Stimulated activated CD4-positive, alpha-beta T cell treated with anti-CD3 and anti-CD28 coated beads, Interleukin-1b, Interleukin-23, amount 100 ng/mL, for 1 hour (primary cell): ENCODE data around the gene KCNH1.

Experiments
- DNase-seq, 2 donors: peaks; one replicate each; pipeline ENCODE4 v3.0.0-alpha.2; 2020; ENCODE audit warnings: low read depth in 2 of 2

The KCNH1 gene

GRCh38 chr1:210857705-210858104 is 276.2 kb downstream of the KCNH1 start:
- no peak for DNase-seq

- DNase-seq: no peak
Observed at GRCh38 chr1:210857146-210857663, 276.7 kb downstream of the KCNH1 start.

DNA sequence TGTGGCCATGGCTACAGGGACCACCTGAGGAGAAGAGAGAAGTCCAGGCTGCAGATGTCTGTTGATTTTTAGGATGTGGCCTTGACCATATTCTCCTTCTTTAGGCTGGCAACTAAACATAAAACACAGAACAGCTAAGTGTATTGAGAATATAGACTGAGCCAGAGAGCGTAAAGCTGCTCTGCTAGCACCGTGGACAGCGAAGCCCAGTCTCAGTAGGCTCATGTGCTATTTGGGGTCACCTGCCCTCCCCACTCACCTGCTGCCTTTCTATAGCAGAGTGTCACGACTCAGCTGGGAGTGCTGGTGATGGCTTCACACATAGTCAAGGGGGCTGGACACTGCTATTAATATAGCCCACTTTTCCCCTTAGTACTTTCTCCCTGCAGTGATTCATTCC is 278.5 kb downstream of the KCNH1 start:
- DNase-seq: no peak

GRCh38 chr1:210853276-210853675 is 280.7 kb downstream of the KCNH1 start:
- DNase-seq: no peak

- no peak for DNase-seq
Observed at GRCh38 chr1:210850556-210850955, 283.4 kb downstream of the KCNH1 start.

- no peak for DNase-seq
Observed at GRCh38 chr1:210848474-210848873, 285.5 kb downstream of the KCNH1 start.

DNA sequence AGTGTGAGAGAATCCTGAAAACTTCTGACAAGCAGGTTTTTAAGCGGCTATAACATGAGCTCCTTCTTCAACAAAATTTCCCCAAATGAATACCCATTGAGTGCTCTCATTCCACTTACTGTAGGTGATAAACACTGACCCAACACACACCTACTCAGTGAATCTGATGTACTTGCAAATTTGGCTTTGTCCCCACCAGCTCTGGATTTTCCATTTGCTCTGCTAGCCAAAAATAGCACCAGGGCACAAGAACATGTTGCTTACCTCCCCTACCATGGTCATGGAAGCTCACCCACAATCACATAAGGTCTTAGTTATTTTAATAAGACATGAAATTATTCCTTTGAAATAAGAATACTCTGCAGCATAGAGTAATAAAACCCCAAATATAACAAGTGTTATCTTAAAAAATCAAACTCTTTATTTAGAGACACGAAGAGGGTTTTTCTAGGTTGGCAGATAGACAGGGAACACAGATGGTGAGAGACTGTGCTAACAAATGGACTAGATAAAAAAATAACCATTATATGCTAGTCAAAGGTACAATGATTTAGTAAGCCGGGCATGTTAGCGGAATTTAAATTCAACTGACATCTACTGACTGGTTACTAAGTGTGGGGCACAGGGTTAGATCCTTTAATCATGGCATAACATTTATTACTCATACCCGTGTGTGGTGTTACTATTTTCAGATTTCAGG is 291.9 kb downstream of the KCNH1 start:
- no peak for DNase-seq

GRCh38 chr1:210830034-210831028 is 303.6 kb downstream of the KCNH1 start:
- no peak for DNase-seq

GRCh38 chr1:210828996-210829596 is 304.9 kb downstream of the KCNH1 start:
- no peak for DNase-seq

DNA sequence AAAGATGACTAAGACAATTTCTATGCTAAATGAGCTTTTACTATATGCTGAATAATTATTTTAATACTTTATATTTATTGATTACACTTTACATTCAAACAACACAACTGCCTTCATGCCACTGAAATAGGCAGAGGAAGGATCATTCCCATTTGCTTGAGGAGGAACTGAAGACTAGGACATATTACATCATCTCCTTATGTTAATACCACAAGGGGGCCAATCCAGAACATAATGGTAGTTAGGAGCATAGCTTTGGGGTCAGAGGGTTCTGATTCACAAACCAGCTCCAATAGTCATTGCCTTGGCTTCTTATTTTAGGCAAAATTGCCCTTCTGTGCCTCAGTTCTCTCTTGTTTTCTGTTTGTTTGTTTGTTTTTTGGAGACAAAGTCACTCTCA is 306.5 kb downstream of the KCNH1 start:
- DNase-seq: no peak

DNA sequence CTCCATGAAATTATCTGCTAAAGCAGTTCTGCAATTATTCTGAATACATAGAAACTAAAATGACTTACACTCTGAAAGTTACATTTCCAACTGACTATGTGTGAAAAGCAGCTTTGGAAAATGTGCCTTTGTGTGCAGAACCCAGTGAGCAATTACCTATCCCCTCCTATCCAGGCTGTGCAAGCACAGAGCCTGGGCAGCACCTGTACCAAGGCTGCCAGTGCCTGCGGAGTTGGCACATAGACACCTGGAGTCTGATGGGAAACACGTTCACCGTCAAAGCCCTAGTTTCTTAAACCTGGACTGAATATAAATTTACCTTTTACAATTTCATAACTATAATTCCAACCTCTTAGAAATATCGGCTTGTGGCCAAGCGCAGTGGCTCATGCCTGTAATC is 307.3 kb downstream of the KCNH1 start:
- no peak for DNase-seq

- DNase-seq: no peak
Observed at GRCh38 chr1:210822932-210823331, 311.0 kb downstream of the KCNH1 start.

DNA sequence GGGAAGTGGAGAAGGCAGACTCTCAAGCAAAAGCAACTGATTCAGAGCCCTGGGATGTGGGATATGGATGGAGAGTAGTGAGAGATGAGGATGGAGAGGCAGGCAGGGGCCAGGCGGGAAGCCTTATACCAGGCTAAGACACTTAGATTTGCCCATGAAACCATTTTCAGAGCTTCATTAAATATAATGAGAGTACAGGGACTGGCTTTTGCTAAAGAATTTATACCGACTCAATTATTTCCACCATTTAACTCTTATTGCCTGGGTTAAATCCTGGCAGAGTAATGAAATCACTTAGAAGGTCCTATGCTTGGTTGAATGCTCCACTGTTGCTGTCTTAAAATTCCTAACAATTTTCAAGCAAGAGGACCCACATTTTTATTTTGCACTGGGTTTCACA is 311.7 kb downstream of the KCNH1 start:
- no peak for DNase-seq

- no peak for DNase-seq
Observed at GRCh38 chr1:210821615-210822014, 312.3 kb downstream of the KCNH1 start.

GRCh38 chr1:210819266-210819665 is 314.7 kb downstream of the KCNH1 start:
- no peak for DNase-seq

DNA sequence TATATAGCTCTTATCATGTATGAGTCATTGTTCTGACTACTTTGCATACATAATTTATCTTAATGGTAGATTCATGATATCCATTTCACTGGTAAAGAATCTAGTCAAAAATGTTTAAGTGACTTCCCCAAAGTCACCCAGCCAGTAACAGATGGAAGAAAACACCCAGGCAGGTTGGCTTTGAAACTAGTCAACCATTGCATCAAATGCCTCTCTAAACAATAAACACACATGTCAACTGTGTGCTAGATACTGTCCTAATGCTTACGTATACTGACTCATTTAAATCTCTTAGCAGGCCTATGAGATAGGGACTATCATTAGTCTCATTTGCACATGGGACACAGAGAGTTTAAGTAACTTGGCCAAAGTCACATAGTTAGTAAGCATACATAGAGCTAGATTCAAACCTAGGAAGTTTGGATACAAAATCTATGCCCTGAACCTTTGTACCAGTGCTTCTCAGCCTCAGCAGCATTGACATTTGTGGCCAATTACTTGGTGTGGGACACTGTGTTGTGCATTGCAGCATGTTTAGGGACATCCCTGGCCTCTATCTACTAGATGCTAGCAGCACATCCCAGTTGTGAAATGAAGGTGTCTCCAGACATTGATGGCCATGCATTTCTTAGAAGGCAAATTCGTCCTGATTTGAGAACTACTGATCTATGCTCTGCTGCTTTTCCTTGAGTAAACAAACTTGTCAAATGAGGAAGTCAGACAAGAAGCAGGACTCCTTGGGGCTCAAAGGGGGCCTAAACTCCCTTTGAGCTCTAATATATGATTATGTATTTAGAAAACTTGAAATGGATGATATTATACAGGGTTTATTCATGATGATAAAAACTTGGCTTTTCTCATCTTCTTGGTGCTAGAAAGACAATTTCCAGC is 316.3 kb downstream of the KCNH1 start:
- no peak for DNase-seq

GRCh38 chr1:210815641-210816550 is 318.1 kb downstream of the KCNH1 start:
- DNase-seq: no peak

DNA sequence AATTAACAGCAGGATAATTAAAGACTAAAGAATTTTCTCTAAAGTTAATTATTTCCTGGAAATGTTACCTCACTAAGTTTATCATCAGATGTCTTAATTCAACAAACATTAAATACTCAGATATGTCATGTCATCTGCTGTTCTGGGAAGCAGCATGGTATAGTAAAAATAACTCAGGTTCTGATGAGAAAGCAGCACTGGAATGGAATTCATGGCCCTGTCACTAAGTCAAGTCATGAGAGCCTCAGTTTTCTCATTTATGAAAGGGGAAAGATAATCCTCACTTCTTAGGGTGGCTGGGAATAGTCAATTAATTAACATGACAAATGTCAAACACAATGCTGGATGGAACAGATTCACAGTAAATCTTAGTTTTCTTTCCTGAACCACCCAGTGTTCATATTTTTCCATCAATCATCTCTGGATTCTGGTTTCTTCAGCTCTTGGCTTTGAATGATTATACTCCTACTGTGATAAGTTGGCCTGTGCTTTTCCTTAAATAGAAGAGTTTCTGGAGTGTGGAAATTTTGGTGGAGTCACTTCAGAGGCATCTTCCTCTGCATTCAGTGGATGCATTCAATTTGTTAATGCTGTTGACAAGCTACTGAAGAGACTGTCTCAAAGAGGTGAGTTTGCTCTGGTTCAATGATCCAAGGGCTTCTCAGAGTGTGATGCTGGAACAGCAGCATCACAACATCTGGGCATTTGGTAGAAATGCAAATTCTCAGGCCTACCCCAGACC is 319.4 kb downstream of the KCNH1 start:
- no peak for DNase-seq

DNA sequence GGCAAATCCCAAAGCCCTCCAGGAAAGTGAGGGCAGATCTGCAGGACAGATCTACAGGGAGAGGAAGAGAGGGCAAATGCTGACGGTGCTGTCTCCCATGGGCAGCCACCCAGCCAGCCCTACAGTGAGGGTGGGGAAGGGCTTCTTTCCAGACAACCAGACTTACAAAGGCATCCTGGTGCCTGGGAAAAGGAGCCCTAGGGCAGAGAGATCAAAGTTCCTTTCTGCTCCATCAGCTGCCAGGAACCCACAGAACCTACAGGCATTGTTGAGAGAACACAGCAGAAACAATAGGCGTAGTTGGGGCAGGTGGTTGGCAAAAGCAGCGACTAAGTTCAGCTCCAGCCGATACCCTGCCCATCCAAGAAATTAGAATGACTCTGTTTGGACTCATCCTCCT is 332.4 kb downstream of the KCNH1 start:
- no peak for DNase-seq

GRCh38 chr1:210800756-210801155 is 333.2 kb downstream of the KCNH1 start:
- no peak for DNase-seq
